AG08395 (cell line): ENCODE results near the gene DISP2.

Source experiments
- DNase-seq: peaks from one replicate; pipeline ENCODE4 v3.0.0; 2012; ENCODE audit warnings: mixed read lengths, low spot score

Gene DISP2

GRCh38 chr15:40365624-40366456 lies 7.8 kb downstream of the DISP2 start:
- DNase-seq: no peak

- DNase-seq: no peak
These were observed 8.7 kb downstream of the DISP2 start for GRCh38 chr15:40366457-40367370.

GRCh38 chr15:40367371-40367685 lies 9.3 kb downstream of the DISP2 start:
- no peak for DNase-seq

- peak; percentile 92 for DNase-seq
These were observed 9.9 kb downstream of the DISP2 start for GRCh38 chr15:40367686-40368611.

- DNase-seq: no peak
These were observed 10.9 kb downstream of the DISP2 start for GRCh38 chr15:40368719-40369473.

GRCh38 chr15:40369474-40369869 lies 11.5 kb downstream of the DISP2 start:
- no peak for DNase-seq

- no peak for DNase-seq
These were observed 12.0 kb downstream of the DISP2 start for GRCh38 chr15:40369971-40370370.

- DNase-seq: no peak
These were observed 15.0 kb downstream of the DISP2 start for GRCh38 chr15:40372981-40373380.

- no peak for DNase-seq
These were observed 19.6 kb downstream of the DISP2 start for GRCh38 chr15:40377606-40378005.

- no peak for DNase-seq
These were observed 21.4 kb downstream of the DISP2 start for GRCh38 chr15:40379374-40379773.

- DNase-seq: peak; percentile 96
These were observed 21.8 kb downstream of the DISP2 start for GRCh38 chr15:40379853-40380252.

- no peak for DNase-seq
These were observed 22.6 kb downstream of the DISP2 start for GRCh38 chr15:40380636-40381035.

GRCh38 chr15:40381818-40382529 lies 24.0 kb downstream of the DISP2 start:
- no peak for DNase-seq

- DNase-seq: peak; percentile 96
These were observed 24.8 kb downstream of the DISP2 start, which contains the start of gene KNSTRN for GRCh38 chr15:40382580-40383456. Gene KNSTRN (plus strand): TSS chr15:40382721. CDS start chr15:40382836, 115 bp downstream.

- DNase-seq: no peak
These were observed 28.5 kb downstream of the DISP2 start for GRCh38 chr15:40386480-40386879.

- no peak for DNase-seq
These were observed 31.2 kb downstream of the DISP2 start for GRCh38 chr15:40388941-40389823.

- DNase-seq: no peak
These were observed 32.0 kb downstream of the DISP2 start for GRCh38 chr15:40389824-40390595.
